Fibroblast of mammary gland (primary cell): ENCODE results near the gene SPEF2.

Experiments
- DNase-seq: peaks from one replicate; pipeline ENCODE4 v3.0.0-alpha.2; 2010; ENCODE audit warnings: low read depth
- H3K4me3 ChIP-seq: 2 replicates; pipeline ENCODE4 v1.5.1; 2011; ENCODE audit warnings: low read depth, mild to moderate bottlenecking, low read length, moderate library complexity; ENCODE audit not compliant: control insufficient read depth
- CTCF ChIP-seq: conservative IDR thresholded peaks from 2 replicates; pipeline ENCODE4 v1.5.1; 2011; ENCODE audit warnings: low read depth, low read length, inconsistent platforms; ENCODE audit not compliant: control insufficient read depth, insufficient read depth

Gene SPEF2

GRCh38 chr5:35687961-35688360 lies 70.3 kb downstream of the SPEF2 start:
- no peak for DNase-seq
- H3K4me3 ChIP-seq = no peak overlapping the region
- TF ChIP-seq CTCF = no peak

- no peak for DNase-seq
- no peak for TF ChIP-seq CTCF
- no peak overlapping the region for H3K4me3 ChIP-seq
Observed at GRCh38 chr5:35694481-35694880, 76.8 kb downstream of the SPEF2 start.

- DNase-seq = no peak
- no peak overlapping the region for H3K4me3 ChIP-seq
- no peak for TF ChIP-seq CTCF
Observed at GRCh38 chr5:35698047-35698808, 80.6 kb downstream of the SPEF2 start.

GRCh38 chr5:35707659-35708058 lies 90.0 kb downstream of the SPEF2 start:
- no peak overlapping the region for H3K4me3 ChIP-seq
- no peak for TF ChIP-seq CTCF
- no peak for DNase-seq

- DNase-seq = no peak
- no peak overlapping the region for H3K4me3 ChIP-seq
- no peak for TF ChIP-seq CTCF
Observed at GRCh38 chr5:35709688-35710087, 92.0 kb downstream of the SPEF2 start.

- DNase-seq = no peak
- H3K4me3 ChIP-seq = no peak overlapping the region
- TF ChIP-seq CTCF = peak; percentile 14
Observed at GRCh38 chr5:35717718-35718117, 100.1 kb downstream of the SPEF2 start.

GRCh38 chr5:35735718-35736117 lies 118.1 kb downstream of the SPEF2 start:
- no peak for DNase-seq
- TF ChIP-seq CTCF = no peak
- H3K4me3 ChIP-seq = no peak overlapping the region
